Mucosa of gallbladder (tissue), 1 donor: ENCODE measurements around the gene C3orf62. TPM values are rescaled to one million over a fixed set of nuclear protein-coding genes. Genes with fewer than 3 reads are reported as not detected.
"Not testable (repeated sequence)": the region's sequence is repeated elsewhere in the genome, so short reads cannot be mapped to it uniquely, and the experiment has no call there.

Source experiments
- DNase-seq: peaks from one replicate; pipeline ENCODE4 v3.0.0-alpha.2; 2020; ENCODE audit warnings: low spot score
- total RNA-seq: library from RNA; stranded (reverse); gene quantifications from one replicate; pipeline ENCODE4 v1.2.1, GENCODE V29; 2021
- donor health status: DM: no; HTN: no; CAD: no.

C3orf62 gene
- total RNA-seq, 1 donor from 2014 or later: 5.0 TPM

DNA sequence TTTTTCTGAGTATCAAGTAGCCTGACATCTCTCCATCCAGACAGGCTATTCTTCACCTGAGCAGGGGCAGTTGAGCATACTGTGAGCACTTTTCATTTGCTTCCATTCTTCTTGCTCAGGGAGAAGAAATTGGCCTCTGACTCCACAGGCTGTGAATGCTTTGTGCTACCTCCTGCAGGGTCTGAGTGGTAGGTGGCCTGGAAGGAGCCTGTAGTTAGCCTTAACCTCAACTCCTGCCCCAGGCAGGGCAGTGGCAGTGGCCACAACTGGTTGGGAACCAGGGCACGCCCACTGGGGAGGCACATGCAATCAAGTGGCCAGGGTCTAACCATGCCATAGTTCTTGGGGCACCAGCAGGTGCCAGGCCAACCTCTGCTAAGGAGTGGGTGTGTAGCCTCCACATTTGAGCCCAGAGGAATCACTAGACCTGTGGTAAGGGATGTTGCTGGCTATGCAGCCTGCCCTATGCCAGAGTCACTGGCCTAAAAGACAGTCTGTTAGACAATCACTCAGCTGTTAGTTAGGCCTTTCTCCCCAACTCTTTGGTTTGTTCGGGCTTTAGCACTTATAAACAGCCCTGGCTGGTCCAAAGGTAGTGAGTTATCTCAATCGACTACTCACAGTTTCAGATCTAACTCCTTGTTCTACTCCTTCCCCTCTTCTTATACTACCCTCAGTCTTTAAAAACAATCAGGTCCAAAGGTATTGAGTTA lies 7.4 kb downstream of the C3orf62 start:
- no peak for DNase-seq

DNA sequence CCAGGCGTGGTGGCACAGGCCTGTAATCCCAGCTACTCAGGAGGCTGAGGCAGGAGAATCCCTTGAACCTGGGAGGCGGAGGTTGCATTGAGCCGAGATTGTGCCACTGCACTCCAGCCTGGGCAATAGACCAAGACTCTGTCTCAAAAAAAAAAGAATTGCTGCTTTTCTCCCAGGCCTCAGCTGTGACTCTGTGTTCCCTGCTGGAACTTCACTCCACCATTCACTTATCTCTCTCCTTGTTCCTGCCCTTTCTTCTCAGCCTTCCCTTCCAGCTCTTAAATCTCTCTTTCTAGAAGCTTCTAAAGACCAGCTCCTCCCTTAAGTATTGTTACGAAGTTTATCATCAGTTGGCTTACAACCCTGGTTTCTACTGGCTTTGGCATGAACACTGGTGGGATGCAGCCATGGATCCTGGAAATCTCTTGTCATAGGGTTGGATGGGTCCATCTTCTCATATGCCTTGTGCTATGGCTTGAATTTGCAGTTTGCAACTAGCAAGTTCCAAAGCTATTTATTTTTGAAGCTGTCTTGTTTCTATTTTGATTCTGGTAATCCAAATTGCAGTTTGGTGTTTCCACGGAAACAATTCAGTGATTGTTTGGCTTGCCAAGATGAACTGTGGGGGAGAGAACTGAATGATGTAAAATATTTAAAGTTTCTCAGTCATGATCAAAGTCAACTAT lies 10.5 kb downstream of the C3orf62 start:
- no peak for DNase-seq

DNA sequence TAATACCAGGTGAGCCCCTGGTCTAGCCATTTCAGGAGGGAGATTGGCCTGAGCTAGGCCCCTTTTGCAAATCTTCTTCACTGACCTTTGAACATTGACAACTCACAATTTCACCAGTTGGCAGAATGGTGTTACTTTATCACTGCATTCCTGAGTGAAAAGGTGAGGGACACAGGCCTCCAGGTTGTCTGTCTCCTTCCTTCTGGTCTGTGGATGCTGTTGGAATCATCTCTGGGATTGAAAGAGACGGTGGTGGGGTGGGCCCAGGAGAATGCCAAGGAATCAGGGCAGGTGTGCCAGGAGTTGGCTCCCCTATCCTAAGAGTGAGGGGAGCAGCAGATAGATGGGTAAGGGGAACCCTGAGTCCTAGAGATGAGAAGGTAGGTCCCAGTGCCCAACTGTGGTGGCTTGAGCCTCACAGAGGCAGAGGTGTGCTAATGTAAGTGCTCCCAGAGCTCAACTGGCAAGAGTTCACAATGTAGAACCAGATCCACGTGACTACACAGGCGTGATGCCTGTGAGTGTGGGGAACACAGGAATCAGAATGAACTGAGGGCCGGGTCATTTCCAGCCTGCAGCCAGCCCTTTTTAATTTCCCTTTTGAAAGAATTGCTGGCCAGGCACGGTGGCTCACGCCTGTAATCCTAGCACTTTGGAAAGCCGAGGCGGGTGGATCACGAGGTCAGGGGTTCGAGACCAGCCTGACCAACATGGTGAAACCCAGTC lies 11.2 kb downstream of the C3orf62 start:
- no peak for DNase-seq

DNA sequence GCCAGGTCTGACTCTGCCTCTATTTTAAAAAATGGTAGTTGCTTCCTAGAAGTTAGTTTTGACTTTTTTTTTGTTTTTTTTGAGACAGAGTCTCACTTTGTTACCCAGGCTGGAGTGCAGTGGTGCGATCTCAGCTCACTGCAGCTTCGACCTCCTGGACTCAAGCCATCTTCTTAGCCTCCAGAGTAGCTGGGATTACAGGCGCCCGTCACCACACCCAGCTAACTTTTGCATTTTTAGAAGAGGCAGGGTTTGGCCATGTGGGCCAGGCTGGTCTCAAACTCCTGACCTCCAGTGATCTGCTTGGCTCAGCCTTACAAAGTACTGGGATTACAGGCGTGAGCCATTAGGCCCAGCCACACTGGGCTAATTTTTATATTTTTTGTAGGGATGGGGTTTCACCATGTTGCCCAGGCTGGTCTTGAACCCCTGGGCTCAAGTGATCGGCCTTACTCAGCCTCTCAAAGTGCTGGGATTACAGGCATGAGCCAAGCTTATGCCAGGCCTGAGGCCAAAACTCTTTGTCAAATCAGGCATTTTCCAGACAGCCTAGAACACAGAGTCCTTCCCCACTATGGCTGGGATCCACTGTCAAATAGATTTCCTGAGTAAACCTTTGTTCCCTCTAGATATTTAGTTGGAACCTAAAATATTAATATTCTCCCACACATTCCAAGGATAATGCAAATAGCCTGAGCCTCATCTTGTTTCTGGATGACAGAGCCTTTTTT lies 13.7 kb downstream of the C3orf62 start:
- DNase-seq: no peak

DNA sequence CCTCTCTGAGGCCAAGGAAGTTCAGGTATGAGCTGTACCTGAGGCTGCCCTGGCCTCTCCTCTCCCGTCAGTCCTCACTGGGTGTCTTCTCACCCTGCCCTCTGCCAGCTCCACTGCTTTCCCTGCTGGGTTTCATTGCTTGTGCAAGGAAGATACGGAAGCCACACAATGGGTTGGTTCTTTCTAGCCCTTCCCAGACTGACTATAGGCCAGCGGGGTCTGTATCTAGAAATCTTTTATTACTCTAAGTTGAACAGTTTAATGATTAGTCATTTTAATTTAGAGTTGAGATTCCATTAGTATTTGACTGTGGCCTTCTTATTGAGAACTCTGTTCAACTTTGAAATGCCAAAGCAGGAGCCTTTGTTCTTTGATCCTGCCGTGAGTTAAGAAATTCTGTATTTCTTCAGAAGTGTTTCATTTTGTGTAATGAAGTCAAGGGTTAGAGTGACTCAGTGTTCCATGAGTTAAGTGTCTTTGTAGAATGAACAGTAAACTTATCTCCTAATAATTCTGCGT lies 16.2 kb downstream of the C3orf62 start:
- no peak for DNase-seq

DNA sequence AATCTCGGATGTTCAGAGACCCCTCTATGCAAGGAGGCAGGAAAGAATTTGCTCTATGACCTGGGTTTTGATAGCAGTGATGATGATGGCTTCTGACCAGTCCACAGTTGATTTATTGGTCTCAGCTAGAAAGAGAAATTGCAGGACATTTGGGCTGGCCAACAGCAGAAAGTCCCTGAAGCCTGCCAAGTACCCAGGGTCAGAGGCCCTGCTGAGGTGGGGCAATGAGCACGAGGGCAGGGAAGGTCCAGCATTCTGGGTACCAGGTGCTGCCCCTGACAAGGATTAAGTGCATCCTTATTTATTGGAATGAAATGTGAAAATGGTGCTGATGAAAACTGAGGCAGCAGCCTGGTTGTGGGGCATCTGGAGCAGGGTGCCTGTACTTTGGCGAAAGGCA lies 19.8 kb downstream of the C3orf62 start:
- no peak for DNase-seq

DNA sequence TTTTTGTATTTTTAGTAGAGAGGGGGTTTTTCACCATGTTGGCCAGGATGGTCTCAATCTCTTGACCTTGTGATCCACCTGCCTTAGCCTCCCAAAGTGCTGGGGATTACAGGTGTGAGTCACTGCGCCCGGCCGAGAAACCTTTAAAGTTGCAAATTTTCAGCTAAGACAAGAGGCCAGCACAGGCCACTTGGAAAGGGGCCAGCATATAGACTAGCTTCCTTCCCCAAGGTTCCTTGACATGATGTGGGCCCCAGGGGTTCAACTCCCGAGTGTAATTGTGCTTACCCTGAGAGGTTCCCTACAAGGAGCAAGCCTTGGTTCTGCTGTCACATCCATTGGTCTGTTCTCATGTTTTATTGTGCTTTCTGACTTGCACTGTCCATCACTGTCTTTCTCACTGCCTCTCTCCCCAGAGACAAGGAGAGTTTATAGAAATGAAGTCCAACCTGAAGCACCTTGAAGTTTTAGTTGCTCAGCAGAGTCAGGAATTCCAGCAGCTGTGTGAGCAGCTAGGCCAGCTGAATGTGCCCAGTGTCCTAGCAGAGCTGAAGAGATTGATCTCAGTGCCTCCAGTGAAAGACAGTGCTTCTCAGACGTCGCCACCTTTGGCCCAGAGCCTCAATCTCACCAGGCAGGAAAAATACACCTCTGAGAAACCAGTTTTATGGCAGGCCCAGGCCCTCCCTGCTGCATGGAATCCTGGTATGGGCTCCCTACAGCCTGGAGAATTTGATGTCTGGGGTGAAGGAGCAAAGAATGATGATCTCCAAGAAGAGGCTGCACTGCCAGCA lies 21.1 kb downstream of the C3orf62 start:
- no peak for DNase-seq

DNA sequence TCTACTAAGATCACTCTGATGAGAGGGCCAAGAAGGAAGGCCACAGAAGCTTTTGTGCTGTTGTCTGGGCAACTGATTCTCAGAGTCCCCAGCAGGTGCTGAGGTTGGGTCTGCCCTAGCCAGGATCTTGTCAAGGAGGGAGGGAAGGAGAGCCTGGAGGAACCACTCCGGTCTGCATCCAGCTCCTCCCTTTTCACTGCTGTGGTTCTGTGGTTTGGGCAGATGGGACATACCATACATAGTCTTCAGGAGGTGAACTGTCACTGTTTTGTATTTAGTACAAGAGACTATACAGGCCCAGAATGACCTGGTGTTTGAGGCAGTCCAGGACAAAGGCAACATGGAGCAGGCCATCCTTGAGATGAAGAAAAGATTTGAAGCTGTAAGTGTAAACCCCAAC lies 21.9 kb downstream of the C3orf62 start:
- DNase-seq: no peak

DNA sequence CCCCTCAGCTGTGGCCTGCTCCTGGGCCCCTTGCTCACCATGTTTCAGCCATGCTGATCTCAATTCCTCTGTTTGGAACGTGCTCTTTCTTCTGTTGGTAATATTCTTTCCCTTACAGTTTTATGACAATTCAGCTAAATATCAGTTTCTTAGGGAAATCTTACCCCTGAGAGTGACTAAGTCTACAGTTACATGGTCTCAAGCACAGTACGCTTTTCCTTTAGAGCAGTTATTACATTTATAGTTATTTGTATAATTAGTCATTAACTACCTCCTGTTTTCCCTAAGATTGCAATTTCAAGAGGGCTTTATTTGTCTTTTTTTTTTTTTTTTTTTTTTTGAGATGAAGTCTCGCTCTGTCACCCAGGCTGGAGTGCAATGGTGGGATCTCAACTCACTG lies 23.5 kb downstream of the C3orf62 start:
- no peak for DNase-seq

DNA sequence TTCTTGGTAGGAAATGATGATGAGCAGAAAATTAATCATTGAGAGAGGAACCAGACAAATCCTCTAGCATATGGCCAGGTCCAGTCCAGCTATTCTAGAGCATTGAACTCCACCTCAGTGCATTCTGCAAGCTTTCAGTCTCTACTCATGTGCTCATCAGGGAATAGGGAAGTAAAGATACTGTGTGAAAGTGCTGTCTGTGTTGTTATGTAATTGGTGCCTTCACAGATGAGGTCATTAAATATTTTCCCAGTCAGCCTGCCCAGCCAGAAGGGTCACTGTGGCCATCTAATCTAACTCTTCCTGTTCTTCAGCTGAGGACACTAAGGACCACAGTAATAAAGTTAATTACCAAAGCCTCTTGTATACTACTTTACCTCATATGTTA lies 28.2 kb downstream of the C3orf62 start:
- peak; percentile 35 for DNase-seq

DNA sequence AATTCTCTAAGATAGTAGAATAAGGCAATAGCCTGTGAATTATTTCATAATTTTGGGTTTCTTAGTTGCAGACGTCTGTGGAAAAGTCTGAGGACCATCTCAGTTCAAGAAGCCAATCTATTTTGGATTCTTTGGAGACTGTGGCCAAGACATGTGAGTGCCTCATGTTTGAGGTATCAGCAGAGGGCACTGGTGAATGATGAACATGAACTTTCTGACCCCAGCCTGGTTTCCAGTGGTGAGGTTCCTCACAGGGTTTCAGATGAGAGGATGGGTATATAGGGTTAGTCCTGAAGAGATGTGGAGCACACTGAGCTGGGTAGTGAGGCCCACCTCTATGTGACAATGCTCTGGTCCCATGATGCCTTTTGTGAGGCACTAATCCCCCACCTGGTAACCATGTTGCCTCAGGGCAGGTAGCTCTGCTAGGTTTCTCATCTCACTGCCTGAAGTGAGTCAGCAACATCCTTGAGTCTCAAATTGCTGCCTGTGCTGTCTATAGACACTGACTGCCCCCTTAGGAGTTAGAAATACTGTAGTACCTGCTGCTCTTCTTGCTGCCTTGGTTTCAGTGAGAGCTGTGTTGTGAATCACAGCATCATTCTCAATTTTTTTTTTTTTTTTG lies 32.3 kb downstream of the C3orf62 start:
- peak; percentile 19 for DNase-seq

DNA sequence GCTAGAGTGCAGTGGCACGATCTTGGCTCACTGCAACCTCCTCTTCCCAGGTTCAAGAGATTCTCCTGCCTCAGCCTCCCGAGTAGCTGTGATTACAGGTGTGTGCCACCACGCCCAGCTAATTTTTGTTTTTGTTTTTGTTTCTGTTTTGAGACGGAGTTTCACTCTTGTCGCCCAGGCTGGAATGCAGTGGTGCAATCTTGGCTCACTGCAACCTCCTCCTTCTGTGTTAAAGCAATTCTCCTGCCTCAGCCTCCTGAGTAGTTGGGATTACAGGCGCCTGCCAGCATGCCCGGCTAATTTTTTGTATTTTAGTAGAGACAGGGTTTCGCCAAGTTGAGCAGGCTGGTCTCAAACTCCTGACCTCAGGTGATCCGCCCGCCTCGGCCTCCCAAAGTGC lies 36.9 kb downstream of the C3orf62 start:
- DNase-seq: not testable (repeated sequence)

DNA sequence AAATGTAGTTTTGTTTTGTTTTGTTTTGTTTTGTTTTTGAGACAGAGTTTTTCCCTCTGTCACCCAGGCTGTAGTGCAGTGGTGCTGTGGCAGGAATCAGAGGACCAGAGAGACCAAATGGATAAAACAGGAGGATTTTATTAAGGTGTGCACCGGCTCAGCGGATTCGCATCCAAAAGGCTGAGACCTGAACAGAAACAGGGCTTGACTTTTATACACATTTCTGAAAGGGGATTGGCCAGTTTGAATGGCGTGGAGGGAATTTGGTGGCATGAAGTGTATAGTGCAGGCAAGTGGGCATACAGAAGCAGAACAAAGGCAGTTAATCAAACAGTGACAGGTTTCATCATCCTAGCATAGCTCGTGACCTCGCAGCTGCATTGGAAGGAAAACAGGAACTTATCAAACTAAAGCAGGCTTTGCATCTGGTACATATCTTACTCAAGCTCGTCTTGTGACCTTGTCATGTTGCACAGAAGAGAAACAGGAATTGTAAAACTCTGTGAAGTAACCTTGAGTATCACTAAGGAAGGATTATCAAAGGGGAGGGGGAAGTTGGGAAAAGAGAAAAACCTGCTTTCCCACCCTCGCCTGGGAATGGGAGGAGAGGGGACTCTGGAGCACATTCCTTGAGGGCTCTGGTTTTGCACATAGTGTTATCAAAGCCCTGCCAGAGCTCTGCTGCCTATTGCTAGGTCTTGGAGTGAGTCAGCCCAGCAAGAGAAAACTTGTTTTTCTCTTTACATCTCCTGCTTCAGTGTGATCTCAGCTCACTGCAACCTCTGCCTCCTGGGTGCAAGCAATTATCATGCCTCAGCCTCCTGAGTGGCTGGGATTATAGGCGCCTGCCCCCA lies 38.5 kb downstream of the C3orf62 start:
- DNase-seq: peak; percentile 66

DNA sequence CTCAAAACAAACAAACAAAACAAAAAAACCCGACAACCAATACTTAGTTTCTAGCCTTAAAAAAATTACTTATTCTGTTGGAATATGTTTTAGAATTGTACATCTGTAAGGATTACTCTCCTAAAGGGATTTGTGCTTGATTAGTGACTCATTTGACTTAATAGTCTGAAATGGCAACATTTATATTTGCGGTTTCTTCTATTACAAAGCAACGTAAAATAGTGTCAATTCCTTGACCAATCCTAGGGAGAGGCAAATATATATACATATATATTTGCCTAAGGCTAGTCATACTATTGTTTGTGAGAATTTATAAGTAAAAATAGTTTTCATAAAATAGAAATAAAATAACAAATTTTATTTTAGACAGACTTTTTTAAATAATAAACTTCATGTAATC lies 39.7 kb downstream of the C3orf62 start:
- no peak for DNase-seq

DNA sequence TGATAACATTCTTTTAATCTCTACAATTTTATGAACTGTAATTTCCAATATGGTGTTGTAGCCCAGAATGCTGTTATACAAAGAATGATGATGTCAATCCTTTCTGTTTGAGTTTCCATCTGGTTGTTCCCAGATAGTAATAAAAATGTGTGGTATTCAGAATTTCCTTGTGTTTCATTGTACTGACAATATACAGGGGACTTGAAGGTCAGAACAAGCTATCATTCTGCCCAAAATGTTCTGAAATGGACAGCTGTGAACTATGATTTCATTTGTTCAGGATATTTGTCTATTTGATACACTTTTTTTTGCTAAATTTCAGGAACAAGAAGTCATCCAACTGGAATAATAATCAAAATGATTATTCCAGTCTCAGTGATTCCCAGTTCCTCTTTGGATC lies 40.8 kb downstream of the C3orf62 start:
- no peak for DNase-seq

DNA sequence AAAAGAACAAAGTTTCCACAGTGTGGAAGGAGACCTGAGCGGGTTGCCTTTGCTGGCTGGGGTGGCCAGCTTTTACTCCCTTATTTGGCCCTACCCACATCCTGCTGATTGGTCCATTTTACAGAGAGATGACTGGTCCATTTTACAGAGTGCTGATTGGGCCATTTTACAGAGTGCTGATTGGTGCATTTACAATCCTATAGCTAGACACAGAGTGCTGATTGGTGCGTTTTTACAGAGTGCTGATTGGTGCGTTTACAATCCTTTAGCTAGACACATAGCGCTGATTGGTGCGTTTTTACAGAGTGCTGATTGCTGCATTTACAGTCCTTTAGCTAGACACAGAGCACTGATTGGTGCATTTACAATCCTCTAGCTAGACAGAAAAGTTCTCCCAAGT lies 48.2 kb downstream of the C3orf62 start:
- not testable (repeated sequence) for DNase-seq

DNA sequence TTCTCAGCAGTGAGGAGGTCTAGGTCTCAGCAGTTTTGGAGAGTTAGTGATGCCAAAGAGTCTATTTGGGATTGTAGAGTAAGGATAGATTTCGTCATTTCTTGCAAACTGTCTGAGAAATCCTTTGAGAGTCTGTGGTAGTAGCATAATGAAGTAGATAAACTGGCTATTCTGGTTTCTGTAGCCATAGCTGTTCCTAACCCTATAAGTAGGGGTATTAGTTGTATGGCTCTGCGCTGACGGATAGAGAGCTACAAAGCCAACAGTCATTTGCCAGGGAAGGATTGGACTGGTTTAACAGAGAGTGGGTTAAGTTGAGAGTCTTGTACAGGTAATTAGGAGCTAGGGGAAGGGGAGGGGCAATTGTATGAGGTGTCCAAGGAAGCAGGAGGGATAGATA lies 55.0 kb downstream of the C3orf62 start:
- DNase-seq: no peak

DNA sequence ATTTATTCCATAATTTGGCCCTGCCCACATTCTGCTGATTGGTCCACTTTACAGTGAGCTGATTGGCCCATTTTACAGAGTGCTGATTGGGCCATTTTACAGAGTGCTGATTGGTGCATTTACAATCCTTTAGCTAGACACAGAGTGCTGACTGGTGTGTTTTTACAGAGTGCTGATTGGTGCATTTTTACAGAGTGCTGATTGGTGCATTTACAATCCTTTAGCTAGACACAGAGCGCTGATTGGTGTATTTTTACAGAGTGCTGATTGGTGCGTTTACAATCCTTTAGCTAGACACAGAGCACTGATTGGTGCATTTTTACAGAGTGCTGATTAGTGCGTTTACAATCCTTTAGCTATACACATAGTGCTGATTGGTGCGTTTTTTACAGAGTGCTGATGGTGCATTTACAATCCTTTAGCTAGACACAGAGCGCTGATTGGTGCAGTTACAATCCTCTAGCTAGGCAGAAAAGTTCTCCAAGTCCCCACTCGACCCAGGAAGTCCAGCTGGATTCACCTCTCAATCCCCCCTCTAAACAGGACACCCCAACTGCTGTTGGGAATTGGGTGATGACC lies 56.0 kb downstream of the C3orf62 start:
- DNase-seq: not testable (repeated sequence)

DNA sequence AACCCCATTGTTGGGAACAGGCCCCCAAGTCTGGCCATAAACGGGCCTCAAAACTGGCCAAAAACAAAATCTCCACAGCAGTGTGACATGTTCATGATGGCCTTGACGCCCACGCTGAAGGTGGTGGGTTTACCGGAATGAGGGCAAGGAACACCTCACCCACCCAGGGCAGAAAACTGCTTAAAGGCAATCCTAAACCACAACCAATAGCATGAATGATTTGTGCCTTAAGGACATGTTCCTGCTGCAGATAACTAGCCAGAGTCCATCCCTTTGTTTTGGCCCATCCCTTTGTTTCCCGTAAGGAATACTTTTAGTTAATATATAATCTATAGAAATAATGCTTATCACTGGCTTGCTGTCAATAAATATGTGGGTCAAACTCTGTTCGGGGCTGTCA lies 57.9 kb downstream of the C3orf62 start:
- DNase-seq: no peak
